ENCODE measurements around the gene CFAP46.
"Not testable (repeated sequence)": the region's sequence is repeated elsewhere in the genome, so short reads cannot be mapped to it uniquely, and the experiment has no call there.

DNA sequence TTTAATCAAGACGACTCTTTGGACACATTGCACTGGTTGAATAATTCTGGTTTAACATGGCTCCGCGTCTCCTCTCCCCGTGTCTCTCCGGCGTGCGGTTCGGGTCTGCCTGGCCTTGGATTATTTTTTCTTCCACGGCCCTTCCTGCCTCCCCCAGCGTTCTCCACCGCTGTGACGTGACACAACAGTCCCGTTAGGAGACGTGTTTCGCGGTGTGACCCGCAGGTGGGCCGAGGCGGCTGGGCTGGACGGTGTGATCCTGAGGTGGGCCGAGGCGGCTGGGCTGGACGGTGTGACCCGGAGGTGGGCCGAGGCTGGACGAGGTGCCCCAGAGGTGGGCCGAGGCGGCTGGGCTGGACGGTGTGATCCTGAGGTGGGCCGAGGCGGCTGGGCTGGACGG, 144.4 kb downstream of the CFAP46 start:
- TF ChIP-seq EZH2 (IDR thresholded peaks at IDR 0.05; ENCODE audit: low read depth, unreplicated experiment); POLR2AphosphoS5 (IDR thresholded peaks at IDR 0.05; ENCODE audit: low read depth); ZNF114 (CRISPR knock-in tag; IDR thresholded peaks at IDR 0.05): not testable (repeated sequence)
- TF ChIP-seq, protein P1, sequence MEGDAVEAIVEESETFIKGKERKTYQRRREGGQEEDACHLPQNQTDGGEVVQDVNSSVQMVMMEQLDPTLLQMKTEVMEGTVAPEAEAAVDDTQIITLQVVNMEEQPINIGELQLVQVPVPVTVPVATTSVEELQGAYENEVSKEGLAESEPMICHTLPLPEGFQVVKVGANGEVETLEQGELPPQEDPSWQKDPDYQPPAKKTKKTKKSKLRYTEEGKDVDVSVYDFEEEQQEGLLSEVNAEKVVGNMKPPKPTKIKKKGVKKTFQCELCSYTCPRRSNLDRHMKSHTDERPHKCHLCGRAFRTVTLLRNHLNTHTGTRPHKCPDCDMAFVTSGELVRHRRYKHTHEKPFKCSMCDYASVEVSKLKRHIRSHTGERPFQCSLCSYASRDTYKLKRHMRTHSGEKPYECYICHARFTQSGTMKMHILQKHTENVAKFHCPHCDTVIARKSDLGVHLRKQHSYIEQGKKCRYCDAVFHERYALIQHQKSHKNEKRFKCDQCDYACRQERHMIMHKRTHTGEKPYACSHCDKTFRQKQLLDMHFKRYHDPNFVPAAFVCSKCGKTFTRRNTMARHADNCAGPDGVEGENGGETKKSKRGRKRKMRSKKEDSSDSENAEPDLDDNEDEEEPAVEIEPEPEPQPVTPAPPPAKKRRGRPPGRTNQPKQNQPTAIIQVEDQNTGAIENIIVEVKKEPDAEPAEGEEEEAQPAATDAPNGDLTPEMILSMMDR (conservative IDR thresholded peaks at IDR 0.05; ENCODE audit: low read depth in 2 of 2), result not testable (repeated sequence)
